HCEC 1CT (cell line): ENCODE measurements around the gene NOTUM.

Experiments used
- DNase-seq: peaks from one replicate; pipeline ENCODE4 v3.0.0-alpha.2; 2017

Gene NOTUM

GRCh38 chr17:81934850-81935708, 25.9 kb downstream of the NOTUM start:
- no peak for DNase-seq

GRCh38 chr17:81934098-81934757, 26.8 kb downstream of the NOTUM start:
- DNase-seq = no peak

DNA sequence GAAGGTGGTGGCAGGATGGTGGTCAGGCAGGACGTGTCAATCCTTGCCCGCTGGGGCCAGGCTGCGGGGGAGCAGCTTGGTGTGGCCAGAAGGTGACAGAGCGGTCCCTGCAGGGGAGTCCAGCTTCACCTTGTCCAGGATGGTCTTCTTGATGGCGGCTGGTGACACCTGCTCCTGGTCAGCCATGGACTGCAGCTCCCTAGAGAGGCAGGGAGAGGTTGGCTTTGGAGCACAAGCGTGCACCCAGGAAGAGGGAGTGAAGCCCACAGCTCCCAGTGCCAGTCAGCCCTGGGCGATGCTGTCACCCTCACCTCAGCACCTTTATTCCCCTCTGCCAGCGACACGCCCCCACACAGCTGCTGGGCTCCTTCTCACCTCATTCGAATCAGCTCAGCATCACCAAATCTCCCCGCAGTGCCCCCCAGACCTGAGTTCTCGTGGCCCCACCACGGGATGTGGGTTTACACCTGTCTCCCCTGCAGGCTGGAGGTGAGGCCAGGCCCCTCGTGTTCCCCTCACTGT, 27.7 kb downstream of the NOTUM start:
- DNase-seq = no peak

DNA sequence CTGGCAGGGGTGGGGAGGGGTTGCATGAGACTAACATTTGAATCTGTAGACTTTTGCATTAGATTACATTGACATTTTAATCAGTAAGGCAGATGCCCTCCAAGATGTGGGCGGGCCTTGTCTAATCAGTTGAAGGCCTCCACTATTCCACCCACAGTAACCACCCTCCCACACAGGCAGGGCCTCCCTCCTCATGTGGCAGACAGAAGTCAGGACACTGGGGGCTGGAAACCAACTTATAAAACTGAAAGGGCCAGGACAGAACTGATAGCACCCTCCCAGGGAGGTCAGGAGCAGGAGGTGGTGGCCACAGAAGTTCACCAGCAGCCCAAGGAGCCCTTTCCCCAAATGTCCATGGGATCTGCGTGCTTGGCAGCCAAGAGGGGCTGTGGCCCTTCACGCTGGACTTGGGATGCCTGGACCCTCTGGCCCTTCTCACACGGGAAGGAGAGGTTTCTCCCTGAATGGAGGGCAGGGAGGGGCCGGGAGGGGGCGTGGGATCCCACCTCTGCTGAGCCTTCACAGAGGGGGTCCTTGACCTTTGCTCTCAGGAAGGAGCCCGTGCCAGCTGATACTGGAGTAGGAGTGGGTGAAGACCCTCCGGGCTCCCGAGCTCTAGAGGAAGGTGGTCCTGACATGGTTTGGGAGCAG, 28.5 kb downstream of the NOTUM start:
- no peak for DNase-seq

DNA sequence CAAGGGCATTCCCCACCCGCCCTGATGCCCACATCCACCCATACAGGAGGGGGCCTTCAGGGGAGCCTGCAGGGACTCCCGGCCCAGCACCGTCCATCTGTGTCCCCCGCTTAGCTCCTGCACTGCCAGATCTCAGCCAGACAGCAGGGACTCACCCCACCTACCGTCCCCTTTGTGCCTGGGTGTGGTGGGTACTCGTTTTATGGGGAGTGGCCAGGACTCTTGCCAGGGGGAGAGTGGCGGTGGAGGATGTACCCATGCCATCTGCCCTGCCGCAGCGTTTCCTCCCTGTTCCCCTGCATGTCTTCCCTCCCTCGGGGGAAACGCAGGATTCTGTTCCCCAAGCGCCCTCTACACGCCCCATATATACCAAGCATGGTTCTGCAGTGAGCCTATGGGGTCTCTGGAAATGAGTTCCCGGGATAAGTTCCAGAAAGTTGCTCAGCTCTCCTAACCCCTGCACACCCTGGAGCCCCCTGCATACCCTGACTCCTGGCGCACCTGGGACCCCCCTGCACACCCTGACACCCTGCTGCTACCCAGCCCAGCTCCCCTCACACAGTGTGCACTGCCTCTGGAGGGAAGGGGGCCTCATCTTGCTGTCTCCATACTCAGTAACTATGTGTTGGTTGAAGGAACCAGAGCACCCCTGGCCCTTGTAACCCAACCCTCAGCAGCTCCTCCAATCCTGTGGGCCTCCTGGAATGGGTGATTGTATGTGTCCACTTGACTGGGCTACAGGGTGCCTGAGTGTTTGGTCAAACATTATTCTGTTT, 29.2 kb downstream of the NOTUM start:
- DNase-seq = no peak

DNA sequence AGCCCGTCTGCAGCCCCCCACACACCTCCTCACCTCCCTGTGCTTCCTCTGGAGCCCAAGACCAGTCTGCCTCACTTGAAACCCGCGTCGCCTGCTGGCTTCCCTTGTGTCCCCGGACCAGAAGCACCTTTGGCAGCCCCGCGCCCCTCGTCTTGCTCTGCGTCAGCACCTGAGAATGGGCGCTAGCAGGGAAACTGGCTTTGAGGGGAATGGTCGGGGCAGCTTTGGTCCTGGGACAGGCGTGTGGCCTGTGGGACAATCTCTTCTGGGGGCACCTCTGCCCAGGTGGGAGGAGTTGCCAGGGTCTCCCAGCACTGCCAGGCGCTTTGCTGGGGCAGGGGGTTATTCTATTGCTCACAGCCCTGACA, 29.8 kb downstream of the NOTUM start:
- no peak for DNase-seq

DNA sequence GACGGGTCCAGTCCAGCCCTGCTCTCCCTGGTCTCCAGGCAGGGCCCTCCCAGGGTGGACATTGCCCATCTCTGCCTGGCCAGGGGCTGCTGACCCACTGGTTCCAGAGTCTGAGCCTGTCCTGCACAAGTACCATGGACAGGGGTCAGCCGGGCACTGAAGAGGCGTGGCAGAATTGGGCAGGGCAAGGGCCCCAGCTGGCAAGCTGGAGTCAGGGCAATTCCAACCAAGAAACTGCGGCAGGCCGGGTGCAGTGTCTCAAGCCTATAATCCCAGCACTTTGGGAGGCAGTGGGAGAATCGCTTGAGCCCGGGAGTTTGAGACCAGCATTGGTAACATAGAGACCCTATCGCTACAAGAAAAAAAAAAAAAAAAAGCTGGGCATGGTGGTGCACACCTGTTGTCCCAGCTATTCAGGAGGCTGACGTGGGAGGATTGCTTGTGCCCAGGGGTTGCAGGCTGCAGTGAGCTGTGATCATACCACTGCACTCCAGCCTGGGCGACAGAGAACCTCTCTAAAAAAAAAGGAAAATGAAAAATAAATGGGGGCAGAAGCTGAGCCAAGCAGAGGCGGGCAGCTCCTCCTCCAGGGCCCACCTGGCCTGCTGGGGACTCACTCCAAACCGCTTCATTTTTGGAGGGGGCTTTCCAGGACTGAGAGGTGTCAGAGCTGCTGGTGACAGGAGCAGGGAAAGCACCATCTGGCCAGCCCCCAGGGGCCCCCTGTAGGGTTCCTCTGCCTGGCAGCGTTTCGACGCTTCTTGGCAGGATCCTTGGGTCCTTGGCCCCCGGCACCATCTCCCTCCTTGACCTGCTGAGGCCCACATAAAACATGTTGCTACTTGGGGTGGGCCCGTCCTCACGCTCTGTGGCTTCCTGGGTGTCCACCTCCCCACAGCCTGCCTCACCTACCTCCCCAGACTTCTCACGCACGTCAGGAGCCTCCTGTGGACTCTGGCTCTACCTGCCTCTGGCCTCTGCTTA, 30.6 kb downstream of the NOTUM start:
- no peak for DNase-seq

DNA sequence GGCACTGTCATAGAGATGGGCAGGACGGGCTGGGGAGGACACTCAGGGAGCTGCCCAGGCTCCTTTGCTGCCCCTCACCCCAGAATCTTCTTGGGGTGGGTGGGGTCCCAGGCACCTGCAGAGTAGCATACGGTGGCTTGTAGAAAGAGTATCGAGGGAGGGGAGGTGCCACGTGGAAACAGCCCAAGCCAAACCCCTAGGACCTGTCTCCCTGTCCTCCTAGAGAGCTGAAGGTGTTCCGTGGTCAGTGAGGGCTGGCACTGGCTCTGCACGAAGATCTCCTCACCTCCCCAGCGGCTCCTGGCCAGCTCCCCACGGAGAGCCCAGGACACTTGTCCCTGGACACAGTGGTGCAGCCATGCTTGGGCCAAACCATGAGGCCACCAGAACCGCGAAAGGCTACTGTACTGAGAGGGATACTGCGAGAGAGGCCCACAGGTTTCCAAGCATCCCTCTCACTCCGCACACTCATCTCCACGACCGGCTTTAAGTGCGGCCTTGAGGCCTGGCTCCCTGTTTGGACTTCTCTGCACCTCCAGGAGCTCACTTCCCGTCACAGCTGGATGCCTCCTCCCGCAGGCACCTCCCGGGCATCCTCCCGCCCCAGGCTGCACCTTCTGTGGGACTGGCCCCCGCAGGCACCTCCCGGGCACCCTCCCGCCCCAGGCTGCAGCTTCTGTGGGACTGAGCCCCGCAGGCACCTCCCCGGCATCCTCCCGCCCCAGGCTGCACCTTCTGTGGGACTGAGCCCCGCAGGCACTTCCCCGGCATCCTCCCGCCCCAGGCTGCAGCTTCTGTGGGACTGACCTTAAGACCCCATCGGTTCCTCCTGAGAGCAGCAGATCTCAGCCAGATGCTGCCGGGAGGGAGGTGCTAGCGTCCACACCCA, 31.5 kb downstream of the NOTUM start:
- no peak for DNase-seq

- DNase-seq = no peak
Measured at GRCh38 chr17:81928544-81929252, 32.3 kb downstream of the NOTUM start.

DNA sequence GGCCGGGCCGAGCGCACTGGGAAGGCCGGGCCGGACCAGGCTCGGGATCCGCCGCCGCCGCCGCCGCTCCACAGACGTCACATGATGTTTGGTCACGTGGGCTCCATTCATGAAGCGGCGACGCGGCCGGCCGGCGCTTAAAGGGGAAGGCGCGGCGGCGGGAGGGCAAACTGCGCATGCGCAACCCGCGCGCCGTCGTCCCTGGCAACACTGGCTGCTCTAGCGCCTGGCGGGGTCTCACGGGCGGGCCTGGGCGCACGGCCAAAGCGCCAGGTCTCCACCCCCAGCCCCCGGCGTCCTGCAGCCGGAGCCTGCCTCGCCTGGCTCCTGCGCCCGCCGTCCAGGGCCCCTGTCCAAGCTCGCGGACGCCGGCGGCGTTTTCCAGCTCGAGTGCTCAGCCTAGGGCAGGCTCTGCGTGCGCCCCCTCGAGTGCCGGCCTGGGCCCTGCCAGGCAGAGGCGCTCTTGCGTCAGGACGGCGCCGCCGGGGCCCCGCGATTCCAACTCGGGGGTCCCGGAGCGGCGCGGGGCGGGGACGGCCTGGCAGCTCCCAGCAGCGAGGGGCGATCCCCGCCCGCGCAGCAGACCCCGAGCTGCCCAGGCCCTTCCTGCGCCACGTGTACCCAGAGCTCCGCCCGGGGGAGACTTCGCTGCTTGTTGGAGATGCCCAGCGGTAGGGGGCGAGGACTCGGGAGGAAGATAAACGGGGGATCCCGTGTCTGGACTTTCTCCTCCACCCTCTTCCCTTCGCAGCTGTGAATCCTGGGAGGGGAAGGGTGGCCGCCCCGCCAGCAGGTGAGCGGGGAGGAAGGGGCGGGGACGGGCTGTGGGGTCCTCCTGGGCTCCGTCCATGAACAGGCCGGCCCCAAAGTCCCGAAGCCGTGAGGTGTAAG, 33.1 kb downstream of the NOTUM start, which contains the start of gene MAFG:
Gene MAFG, minus strand, starts transcription at position 83 of the 891 bp plus-strand sequence. CDS start 4,550 bp downstream, outside the sequence.
- peak; percentile 88 for DNase-seq

GRCh38 chr17:81927152-81927652, 33.8 kb downstream of the NOTUM start:
- no peak for DNase-seq

GRCh38 chr17:81926451-81927151, 34.4 kb downstream of the NOTUM start:
- peak; percentile 73 for DNase-seq

DNA sequence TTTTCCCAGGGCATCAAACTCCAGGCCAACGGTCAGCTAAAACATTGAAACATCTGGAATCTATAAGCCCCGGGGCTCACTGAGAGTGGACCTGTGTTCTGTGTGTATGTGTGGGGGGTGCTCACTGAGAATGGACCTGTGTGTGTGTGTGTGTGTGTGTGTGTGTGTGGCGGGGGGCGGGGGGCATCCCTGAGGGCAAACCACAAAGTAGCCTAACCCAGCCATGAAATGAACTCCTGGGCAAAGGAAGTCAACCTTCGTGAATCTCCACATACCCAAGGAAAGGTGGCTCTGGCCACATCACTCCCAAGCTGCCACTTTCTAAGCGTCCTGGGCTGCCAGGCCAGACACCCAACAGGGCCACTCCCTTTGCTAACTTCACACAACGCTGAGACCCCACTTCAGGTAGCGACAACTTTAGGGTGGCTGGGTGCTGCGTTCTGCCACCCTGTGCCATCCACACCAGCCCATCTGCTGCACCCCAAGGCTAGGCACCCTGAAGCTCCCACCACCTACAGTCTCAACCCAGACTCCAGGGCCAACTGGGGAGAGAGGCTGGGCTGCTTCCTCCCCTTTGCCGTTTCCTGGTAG, 35.0 kb downstream of the NOTUM start:
- no peak for DNase-seq

GRCh38 chr17:81924557-81925532, 36.1 kb downstream of the NOTUM start:
- DNase-seq = no peak

GRCh38 chr17:81923302-81924260, 37.4 kb downstream of the NOTUM start:
- DNase-seq = peak; percentile 79
